ENCODE measurements around the gene DAB1. TPM values are rescaled to one million over a fixed set of nuclear protein-coding genes. Genes with fewer than 3 reads are reported as not detected.

The DAB1 gene
- total RNA-seq, 1 donor from 2014 or later, result 19.1 TPM

GRCh38 chr1:57324388-57324787 lies 99.5 kb downstream of the DAB1 start:
- Mint-ChIP-seq H3K27ac (ENCODE audit: unreplicated experiment) (no peak overlapping the region), H3K27me3 (ENCODE audit: unreplicated experiment) (peaks cover 5% of the 10 kb centered on the region), H3K9me3 (ENCODE audit: unreplicated experiment) (no peaks in the 10 kb centered on the region), H3K4me3 (ENCODE audit: unreplicated experiment) (no peak overlapping the region), H3K36me3 (ENCODE audit: low read depth, unreplicated experiment) (no peaks in the 10 kb centered on the region), H3K4me1 (ENCODE audit: unreplicated experiment) (no peaks in the 10 kb centered on the region)
- no peak for TF ChIP-seq CTCF (IDR thresholded peaks at IDR 0.05; ENCODE audit: unreplicated experiment)
- no peak for DNase-seq (ENCODE audit: low spot score)

- no peaks in the 10 kb centered on the region for H3K36me3 Mint-ChIP-seq (ENCODE audit: low read depth, unreplicated experiment)
- H3K9me3 Mint-ChIP-seq (ENCODE audit: unreplicated experiment), result no peaks in the 10 kb centered on the region
- peaks cover 5% of the 10 kb centered on the region for H3K27me3 Mint-ChIP-seq (ENCODE audit: unreplicated experiment)
- H3K4me3 Mint-ChIP-seq (ENCODE audit: unreplicated experiment), result no peak overlapping the region
- no peak for TF ChIP-seq CTCF (IDR thresholded peaks at IDR 0.05; ENCODE audit: unreplicated experiment)
- H3K27ac Mint-ChIP-seq (ENCODE audit: unreplicated experiment), result no peak overlapping the region
- no peaks in the 10 kb centered on the region for H3K4me1 Mint-ChIP-seq (ENCODE audit: unreplicated experiment)
- DNase-seq (ENCODE audit: low spot score), result no peak
These were observed 102.1 kb downstream of the DAB1 start for GRCh38 chr1:57321776-57322175.

- Mint-ChIP-seq H3K4me1 (ENCODE audit: unreplicated experiment) (no peaks in the 10 kb centered on the region), H3K9me3 (ENCODE audit: unreplicated experiment) (no peaks in the 10 kb centered on the region)
These were observed 104.1 kb downstream of the DAB1 start for GRCh38 chr1:57319791-57320190.

GRCh38 chr1:57319165-57319564 lies 104.7 kb downstream of the DAB1 start:
- Mint-ChIP-seq H3K4me1 (ENCODE audit: unreplicated experiment) (no peaks in the 10 kb centered on the region), H3K9me3 (ENCODE audit: unreplicated experiment) (no peaks in the 10 kb centered on the region), H3K27me3 (ENCODE audit: unreplicated experiment) (no peaks in the 10 kb centered on the region), H3K27ac (ENCODE audit: unreplicated experiment) (no peak overlapping the region), H3K36me3 (ENCODE audit: low read depth, unreplicated experiment) (no peaks in the 10 kb centered on the region), H3K4me3 (ENCODE audit: unreplicated experiment) (no peak overlapping the region)
- TF ChIP-seq CTCF (IDR thresholded peaks at IDR 0.05; ENCODE audit: unreplicated experiment), result no peak
- no peak for DNase-seq (ENCODE audit: low spot score)

More at GRCh38 chr1:57319791-57320190, 104.1 kb downstream of the DAB1 start:
- no peaks in the 10 kb centered on the region for H3K36me3 Mint-ChIP-seq (ENCODE audit: low read depth, unreplicated experiment)
- DNase-seq (ENCODE audit: low spot score), result no peak
- no peak overlapping the region for H3K27ac Mint-ChIP-seq (ENCODE audit: unreplicated experiment)
- H3K27me3 Mint-ChIP-seq (ENCODE audit: unreplicated experiment), result peaks cover 2% of the 10 kb centered on the region
- no peak overlapping the region for H3K4me3 Mint-ChIP-seq (ENCODE audit: unreplicated experiment)
- TF ChIP-seq CTCF (IDR thresholded peaks at IDR 0.05; ENCODE audit: unreplicated experiment), result no peak

GRCh38 chr1:57316861-57317260 lies 107.0 kb downstream of the DAB1 start:
- Mint-ChIP-seq H3K4me1 (ENCODE audit: unreplicated experiment) (no peaks in the 10 kb centered on the region), H3K36me3 (ENCODE audit: low read depth, unreplicated experiment) (no peaks in the 10 kb centered on the region), H3K9me3 (ENCODE audit: unreplicated experiment) (no peaks in the 10 kb centered on the region), H3K27ac (ENCODE audit: unreplicated experiment) (no peak overlapping the region), H3K4me3 (ENCODE audit: unreplicated experiment) (no peak overlapping the region), H3K27me3 (ENCODE audit: unreplicated experiment) (no peaks in the 10 kb centered on the region)
- no peak for TF ChIP-seq CTCF (IDR thresholded peaks at IDR 0.05; ENCODE audit: unreplicated experiment)
- DNase-seq (ENCODE audit: low spot score), result no peak

Measured in endothelial cell (in vitro differentiated cells).